Fibroblast of villous mesenchyme (primary cell): ENCODE data around the gene HIF1A. TPM values are rescaled to one million over a fixed set of nuclear protein-coding genes. Genes with fewer than 3 reads are reported as not detected.
"Not testable (repeated sequence)": the region's sequence is repeated elsewhere in the genome, so short reads cannot be mapped to it uniquely, and the experiment has no call there.

Experiments
- DNase-seq: peaks from one replicate; pipeline ENCODE4 v3.0.0-alpha.2; 2010; ENCODE audit warnings: low read depth
- H3K4me3 ChIP-seq: 2 replicates; pipeline ENCODE4 v1.5.1; 2011; ENCODE audit warnings: low read depth, mild to moderate bottlenecking, low read length
- total RNA-seq: library from RNA; depleted of rRNA; stranded (reverse); fragments of >200 nt; gene quantifications from 2 replicates; pipeline ENCODE4 v1.2.3, GENCODE V29; 2012
- TF ChIP-seq, protein P1 (sequence below): IDR thresholded peaks from 2 replicates; pipeline ENCODE4 v1.5.1; 2012; ENCODE audit warnings: low read depth, mild to moderate bottlenecking, low read length; ENCODE audit not compliant: insufficient read depth

Gene HIF1A
- total RNA-seq, 1 donor = 671 TPM

DNA sequence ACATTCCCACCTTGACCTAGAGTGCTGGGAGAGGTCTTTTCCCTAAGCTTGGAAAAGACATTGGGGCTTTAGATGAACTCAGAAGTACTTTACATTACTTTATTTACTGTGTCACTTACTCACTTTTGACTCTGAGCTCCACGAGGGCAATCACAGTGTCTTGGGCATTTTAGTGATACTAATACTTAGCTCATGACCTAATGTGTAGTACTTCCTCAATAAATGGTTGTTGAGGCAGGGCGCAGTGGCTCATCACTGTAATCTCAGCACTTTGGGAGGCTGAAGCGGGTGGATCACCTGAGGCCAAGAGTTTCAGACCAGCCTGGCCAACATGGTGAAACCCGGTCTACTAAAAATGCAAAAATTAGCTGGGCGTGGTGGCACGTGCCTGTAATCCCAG is 47.1 kb downstream of the HIF1A start:
- TF ChIP-seq, protein P1, sequence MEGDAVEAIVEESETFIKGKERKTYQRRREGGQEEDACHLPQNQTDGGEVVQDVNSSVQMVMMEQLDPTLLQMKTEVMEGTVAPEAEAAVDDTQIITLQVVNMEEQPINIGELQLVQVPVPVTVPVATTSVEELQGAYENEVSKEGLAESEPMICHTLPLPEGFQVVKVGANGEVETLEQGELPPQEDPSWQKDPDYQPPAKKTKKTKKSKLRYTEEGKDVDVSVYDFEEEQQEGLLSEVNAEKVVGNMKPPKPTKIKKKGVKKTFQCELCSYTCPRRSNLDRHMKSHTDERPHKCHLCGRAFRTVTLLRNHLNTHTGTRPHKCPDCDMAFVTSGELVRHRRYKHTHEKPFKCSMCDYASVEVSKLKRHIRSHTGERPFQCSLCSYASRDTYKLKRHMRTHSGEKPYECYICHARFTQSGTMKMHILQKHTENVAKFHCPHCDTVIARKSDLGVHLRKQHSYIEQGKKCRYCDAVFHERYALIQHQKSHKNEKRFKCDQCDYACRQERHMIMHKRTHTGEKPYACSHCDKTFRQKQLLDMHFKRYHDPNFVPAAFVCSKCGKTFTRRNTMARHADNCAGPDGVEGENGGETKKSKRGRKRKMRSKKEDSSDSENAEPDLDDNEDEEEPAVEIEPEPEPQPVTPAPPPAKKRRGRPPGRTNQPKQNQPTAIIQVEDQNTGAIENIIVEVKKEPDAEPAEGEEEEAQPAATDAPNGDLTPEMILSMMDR = no peak
- DNase-seq = no peak
- H3K4me3 ChIP-seq = no peak overlapping the region

DNA sequence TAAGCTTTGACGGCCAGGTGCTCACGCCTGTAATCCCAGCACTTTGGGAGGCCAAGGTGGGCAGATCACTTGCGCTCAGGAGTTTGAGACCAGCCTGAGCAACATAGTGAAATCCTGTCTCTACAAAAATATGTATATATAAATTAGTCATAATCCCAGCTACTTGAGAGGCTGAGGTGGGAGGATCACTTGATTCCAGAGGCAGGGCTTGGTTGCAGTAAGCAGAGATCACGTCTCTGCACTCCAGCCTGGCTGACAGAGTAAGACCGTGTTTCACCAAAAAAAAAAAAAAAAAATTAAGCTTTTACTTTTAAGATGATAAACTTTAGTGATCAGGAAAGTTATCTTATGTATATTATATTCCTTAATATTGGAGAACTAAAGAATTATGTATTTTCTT is 48.9 kb downstream of the HIF1A start:
- TF ChIP-seq, protein P1 = no peak
- DNase-seq = no peak
- H3K4me3 ChIP-seq = no peak overlapping the region

DNA sequence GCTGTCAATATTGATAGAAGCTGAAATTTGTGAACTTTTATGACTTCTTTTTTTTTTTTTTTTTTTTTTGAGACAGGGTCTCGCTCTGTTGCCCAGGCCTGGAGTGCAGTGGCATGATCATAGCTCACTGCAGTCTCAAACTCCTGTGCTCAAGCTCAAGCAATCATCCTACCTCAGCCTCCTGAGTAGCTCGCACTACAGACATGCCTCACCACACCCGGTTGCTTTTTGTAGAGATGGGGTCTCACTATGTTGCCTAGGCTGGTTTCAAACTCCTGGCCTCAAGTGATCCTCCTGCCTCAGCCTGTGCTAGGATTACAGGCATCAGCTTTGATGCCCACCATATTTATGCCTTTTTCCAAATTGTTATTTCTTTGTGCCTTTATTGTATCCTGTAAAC is 51.0 kb downstream of the HIF1A start:
- DNase-seq, H3K4me3 ChIP-seq: not testable (repeated sequence)

DNA sequence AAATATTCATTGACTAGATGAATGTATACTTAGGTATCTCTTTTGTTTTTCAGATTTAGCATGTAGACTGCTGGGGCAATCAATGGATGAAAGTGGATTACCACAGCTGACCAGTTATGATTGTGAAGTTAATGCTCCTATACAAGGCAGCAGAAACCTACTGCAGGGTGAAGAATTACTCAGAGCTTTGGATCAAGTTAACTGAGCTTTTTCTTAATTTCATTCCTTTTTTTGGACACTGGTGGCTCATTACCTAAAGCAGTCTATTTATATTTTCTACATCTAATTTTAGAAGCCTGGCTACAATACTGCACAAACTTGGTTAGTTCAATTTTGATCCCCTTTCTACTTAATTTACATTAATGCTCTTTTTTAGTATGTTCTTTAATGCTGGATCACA is 51.6 kb downstream of the HIF1A start:
- H3K4me3 ChIP-seq = no peak overlapping the region

DNA sequence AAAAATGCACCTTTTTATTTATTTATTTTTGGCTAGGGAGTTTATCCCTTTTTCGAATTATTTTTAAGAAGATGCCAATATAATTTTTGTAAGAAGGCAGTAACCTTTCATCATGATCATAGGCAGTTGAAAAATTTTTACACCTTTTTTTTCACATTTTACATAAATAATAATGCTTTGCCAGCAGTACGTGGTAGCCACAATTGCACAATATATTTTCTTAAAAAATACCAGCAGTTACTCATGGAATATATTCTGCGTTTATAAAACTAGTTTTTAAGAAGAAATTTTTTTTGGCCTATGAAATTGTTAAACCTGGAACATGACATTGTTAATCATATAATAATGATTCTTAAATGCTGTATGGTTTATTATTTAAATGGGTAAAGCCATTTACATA is 52.0 kb downstream of the HIF1A start:
- TF ChIP-seq, protein P1 = no peak
- DNase-seq = no peak
- no peak overlapping the region for H3K4me3 ChIP-seq

More for the DNA sequence above, 51.6 kb downstream of the HIF1A start:
- no peak for DNase-seq
- TF ChIP-seq, protein P1 = no peak

DNA sequence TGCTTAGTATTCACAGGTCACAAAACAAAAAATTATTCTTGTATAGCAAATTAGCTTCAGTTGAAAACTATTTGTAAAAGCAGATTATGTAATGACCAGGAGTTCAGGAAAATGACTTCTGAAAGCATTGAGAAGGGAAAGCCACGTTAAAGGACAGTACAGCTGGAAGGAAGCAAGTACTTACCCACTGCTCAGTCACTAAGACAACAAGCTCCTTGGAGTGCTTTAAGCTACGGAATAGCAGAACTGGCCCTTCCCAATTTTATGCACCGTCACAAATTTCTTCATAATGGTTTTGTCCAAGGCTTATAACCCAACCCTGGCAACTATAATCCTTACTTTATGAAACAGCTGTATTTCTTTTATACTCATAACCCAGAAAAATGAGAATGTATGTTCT is 54.0 kb downstream of the HIF1A start:
- TF ChIP-seq, protein P1 = no peak
- no peak overlapping the region for H3K4me3 ChIP-seq
- no peak for DNase-seq

DNA sequence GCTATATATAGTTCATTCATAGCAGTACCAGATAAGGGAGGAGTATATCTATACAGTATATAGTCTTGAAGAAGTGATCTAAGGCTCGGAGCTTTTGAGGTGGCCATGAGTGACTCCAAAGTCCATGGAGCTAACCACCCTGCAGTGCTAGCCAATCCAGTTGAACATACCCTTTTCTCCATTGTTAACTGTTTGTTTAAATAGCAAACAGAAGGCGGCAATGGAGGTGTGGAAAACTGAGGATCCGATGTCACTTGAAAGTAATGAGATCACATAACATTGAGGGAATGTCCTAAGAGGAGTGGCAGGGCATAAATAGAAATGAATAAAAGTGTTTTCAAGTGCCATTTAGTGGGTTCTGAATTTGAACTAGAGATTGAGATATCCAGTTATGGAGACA is 54.6 kb downstream of the HIF1A start:
- DNase-seq = no peak
- no peak overlapping the region for H3K4me3 ChIP-seq

More for the DNA sequence above, 54.6 kb downstream of the HIF1A start:
- TF ChIP-seq, protein P1 = no peak
